ENCODE measurements around the gene TNS3.

TNS3 gene

GRCh38 chr7:47548546-47548945 is 33.4 kb downstream of the TNS3 start:
- Histone ChIP-seq H2AFZ (ENCODE audit: low read length) (no peak overlapping the region), H4K20me1 (ENCODE audit: insufficient read depth, low read length) (no peaks in the 10 kb centered on the region)

GRCh38 chr7:47546733-47547494 is 35.0 kb downstream of the TNS3 start:
- no peak overlapping the region for H3K9ac ChIP-seq (ENCODE audit: low read length)
- H3K9me2 ChIP-seq (replicated peaks; ENCODE audit: insufficient read depth, low read length) = no peaks in the 10 kb centered on the region
- no peak for DNase-seq
- H3K4me2 ChIP-seq (ENCODE audit: low read depth, low read length) = no peak overlapping the region
- H3K4me1 ChIP-seq (ENCODE audit: low read length) = no peaks in the 10 kb centered on the region
- no peaks in the 10 kb centered on the region for H3K36me3 ChIP-seq (replicated peaks; ENCODE audit: insufficient read depth, low read length)
- H3K27me3 ChIP-seq (replicated peaks; ENCODE audit: insufficient read depth, low read length) = no peaks in the 10 kb centered on the region
- H3K27ac ChIP-seq (ENCODE audit: low read length) = no peak overlapping the region
- no peak overlapping the region for H3K4me3 ChIP-seq (ENCODE audit: low read length)
- TF ChIP-seq CTCF (IDR thresholded peaks at IDR 0.05; ENCODE audit: low read length) (no peak), EZH2phosphoT487 (IDR thresholded peaks at IDR 0.05; ENCODE audit: low read length) (no peak), EZH2 (optimal IDR thresholded peaks at IDR 0.05; ENCODE audit: low read depth, low read length) (no peak)
- no peaks in the 10 kb centered on the region for H3K9me3 ChIP-seq (replicated peaks; ENCODE audit: insufficient read depth, low read length)
- no peaks in the 10 kb centered on the region for H3F3A ChIP-seq (ENCODE audit: insufficient read depth, low read length)
- no peak overlapping the region for H2AFZ ChIP-seq (ENCODE audit: low read length)
- peaks cover 14% of the 10 kb centered on the region for H3K79me2 ChIP-seq (ENCODE audit: low read length)
- no peaks in the 10 kb centered on the region for H4K20me1 ChIP-seq (ENCODE audit: insufficient read depth, low read length)

More at GRCh38 chr7:47548546-47548945, 33.4 kb downstream of the TNS3 start:
- no peak overlapping the region for H3K27ac ChIP-seq (ENCODE audit: low read length)
- no peaks in the 10 kb centered on the region for H3K4me1 ChIP-seq (ENCODE audit: low read length)
- no peaks in the 10 kb centered on the region for H3K27me3 ChIP-seq (replicated peaks; ENCODE audit: insufficient read depth, low read length)
- DNase-seq = no peak
- H3F3A ChIP-seq (ENCODE audit: insufficient read depth, low read length) = no peaks in the 10 kb centered on the region
- H3K4me2 ChIP-seq (ENCODE audit: low read depth, low read length) = no peak overlapping the region
- H3K79me2 ChIP-seq (ENCODE audit: low read length) = peaks cover 14% of the 10 kb centered on the region
- H3K36me3 ChIP-seq (replicated peaks; ENCODE audit: insufficient read depth, low read length) = no peaks in the 10 kb centered on the region
- TF ChIP-seq CTCF (IDR thresholded peaks at IDR 0.05; ENCODE audit: low read length) (no peak), EZH2 (optimal IDR thresholded peaks at IDR 0.05; ENCODE audit: low read depth, low read length) (no peak), EZH2phosphoT487 (IDR thresholded peaks at IDR 0.05; ENCODE audit: low read length) (no peak)
- H3K9me2 ChIP-seq (replicated peaks; ENCODE audit: insufficient read depth, low read length) = no peaks in the 10 kb centered on the region
- no peak overlapping the region for H3K4me3 ChIP-seq (ENCODE audit: low read length)
- H3K9ac ChIP-seq (ENCODE audit: low read length) = no peak overlapping the region
- no peaks in the 10 kb centered on the region for H3K9me3 ChIP-seq (replicated peaks; ENCODE audit: insufficient read depth, low read length)

- Histone ChIP-seq H3K9ac (ENCODE audit: low read length) (no peak overlapping the region), H3K27me3 (replicated peaks; ENCODE audit: insufficient read depth, low read length) (no peaks in the 10 kb centered on the region)
- no peak for DNase-seq
Observed at GRCh38 chr7:47546171-47546570, 35.7 kb downstream of the TNS3 start.

More at GRCh38 chr7:47546171-47546570, 35.7 kb downstream of the TNS3 start:
- H3K4me3 ChIP-seq (ENCODE audit: low read length) = no peak overlapping the region
- no peaks in the 10 kb centered on the region for H3K9me2 ChIP-seq (replicated peaks; ENCODE audit: insufficient read depth, low read length)
- no peaks in the 10 kb centered on the region for H3K4me1 ChIP-seq (ENCODE audit: low read length)
- no peaks in the 10 kb centered on the region for H3K9me3 ChIP-seq (replicated peaks; ENCODE audit: insufficient read depth, low read length)
- H3F3A ChIP-seq (ENCODE audit: insufficient read depth, low read length) = no peaks in the 10 kb centered on the region
- no peaks in the 10 kb centered on the region for H3K36me3 ChIP-seq (replicated peaks; ENCODE audit: insufficient read depth, low read length)
- H3K79me2 ChIP-seq (ENCODE audit: low read length) = peaks cover 14% of the 10 kb centered on the region
- H3K4me2 ChIP-seq (ENCODE audit: low read depth, low read length) = no peak overlapping the region
- no peak overlapping the region for H3K27ac ChIP-seq (ENCODE audit: low read length)
- TF ChIP-seq EZH2 (optimal IDR thresholded peaks at IDR 0.05; ENCODE audit: low read depth, low read length) = no peak
- TF ChIP-seq CTCF (IDR thresholded peaks at IDR 0.05; ENCODE audit: low read length) = no peak
- TF ChIP-seq EZH2phosphoT487 (IDR thresholded peaks at IDR 0.05; ENCODE audit: low read length) = no peak
- no peak overlapping the region for H2AFZ ChIP-seq (ENCODE audit: low read length)
- H4K20me1 ChIP-seq (ENCODE audit: insufficient read depth, low read length) = no peaks in the 10 kb centered on the region
